ENCODE results near the gene SBK3. TPM values are rescaled to one million over a fixed set of nuclear protein-coding genes. Genes with fewer than 3 reads are reported as not detected.

SBK3 gene
- polyA plus RNA-seq, 1 donor (not counting 4 experiments of a cell fraction or from before 2014, with no cell fraction given), result not detected

GRCh38 chr19:55493645-55494171, 51.6 kb downstream of the SBK3 start:
- TF ChIP-seq EZH2 (IDR thresholded peaks at IDR 0.05; ENCODE audit: low read length) (no peak), CTCF (optimal IDR thresholded peaks at IDR 0.05 in 1 of 3, IDR thresholded peaks at IDR 0.05 in 1 of 3, conservative IDR thresholded peaks at IDR 0.05 in 1 of 3; ENCODE audit: extremely low read depth in 1 of 3, insufficient read depth in 2 of 3, low read length in 3 of 3) (no peak)
- H3K9ac ChIP-seq (ENCODE audit: control insufficient read depth, extremely low read depth, insufficient read depth, low read length), result no peak overlapping the region
- dilution Hi-C loops (cut with MboI; ENCODE audit: extremely low pct_ligation_motif_present, low sequenced_read_pairs), result no loop called here
- no peak for DNase-seq (ENCODE audit: low read depth, low spot score)
- H3K79me2 ChIP-seq (ENCODE audit: control insufficient read depth, insufficient read depth, low read length), result no peaks in the 10 kb centered on the region
- H3K36me3 ChIP-seq (ENCODE audit: control insufficient read depth in 2 of 2, extremely low read depth in 1 of 2, insufficient read depth in 2 of 2, low read length in 2 of 2), result no peaks in the 10 kb centered on the region
- peaks cover 6% of the 10 kb centered on the region for H3K4me1 ChIP-seq (ENCODE audit: control insufficient read depth, extremely low read depth, insufficient read depth, low read length)
- no peak overlapping the region for H3K27ac ChIP-seq (ENCODE audit: control insufficient read depth, insufficient read depth, low read length)
- H3K4me3 ChIP-seq (ENCODE audit: control insufficient read depth in 2 of 3, extremely low read depth in 1 of 3, insufficient read depth in 2 of 3, low read depth in 1 of 3, low read length in 3 of 3), result no peak overlapping the region
- H3K4me2 ChIP-seq (ENCODE audit: control insufficient read depth, extremely low read depth, insufficient read depth, low read depth, low read length), result no peak overlapping the region
- no peak for FAIRE-seq
- peaks cover 48% of the 10 kb centered on the region for H3K27me3 ChIP-seq (ENCODE audit: control insufficient read depth, extremely low read depth, insufficient read depth, low read length)
- no peaks in the 10 kb centered on the region for H3K9me1 ChIP-seq (ENCODE audit: control insufficient read depth, extremely low read depth, insufficient read depth, low read length)
- no peaks in the 10 kb centered on the region for H4K20me1 ChIP-seq (ENCODE audit: control insufficient read depth, extremely low read depth, insufficient read depth, low read length)
- H2AFZ ChIP-seq (ENCODE audit: control insufficient read depth, low read length), result no peak overlapping the region
- no peaks in the 10 kb centered on the region for H3K9me3 ChIP-seq (ENCODE audit: control insufficient read depth, low read depth, low read length)

- no peak overlapping the region for H3K4me2 ChIP-seq (ENCODE audit: control insufficient read depth, extremely low read depth, insufficient read depth, low read depth, low read length)
Observed at GRCh38 chr19:55493052-55493644, 52.2 kb downstream of the SBK3 start.

More at GRCh38 chr19:55493052-55493644, 52.2 kb downstream of the SBK3 start:
- Histone ChIP-seq H3K27me3 (ENCODE audit: control insufficient read depth, extremely low read depth, insufficient read depth, low read length) (peaks cover 44% of the 10 kb centered on the region), H3K9me3 (ENCODE audit: control insufficient read depth, low read depth, low read length) (no peaks in the 10 kb centered on the region), H3K79me2 (ENCODE audit: control insufficient read depth, insufficient read depth, low read length) (no peaks in the 10 kb centered on the region), H3K36me3 (ENCODE audit: control insufficient read depth in 2 of 2, extremely low read depth in 1 of 2, insufficient read depth in 2 of 2, low read length in 2 of 2) (no peaks in the 10 kb centered on the region), H3K4me3 (ENCODE audit: control insufficient read depth in 2 of 3, extremely low read depth in 1 of 3, insufficient read depth in 2 of 3, low read depth in 1 of 3, low read length in 3 of 3) (no peak overlapping the region), H3K4me1 (ENCODE audit: control insufficient read depth, extremely low read depth, insufficient read depth, low read length) (peaks cover 6% of the 10 kb centered on the region), H3K9me1 (ENCODE audit: control insufficient read depth, extremely low read depth, insufficient read depth, low read length) (no peaks in the 10 kb centered on the region), H3K27ac (ENCODE audit: control insufficient read depth, insufficient read depth, low read length) (no peak overlapping the region), H3K9ac (ENCODE audit: control insufficient read depth, extremely low read depth, insufficient read depth, low read length) (no peak overlapping the region), H4K20me1 (ENCODE audit: control insufficient read depth, extremely low read depth, insufficient read depth, low read length) (no peaks in the 10 kb centered on the region), H2AFZ (ENCODE audit: control insufficient read depth, low read length) (no peak overlapping the region)
- dilution Hi-C loops (cut with MboI; ENCODE audit: extremely low pct_ligation_motif_present, low sequenced_read_pairs), result no loop called here
- DNase-seq (ENCODE audit: low read depth, low spot score), result no peak
- no peak for FAIRE-seq
- TF ChIP-seq EZH2 (IDR thresholded peaks at IDR 0.05; ENCODE audit: low read length), result no peak
- TF ChIP-seq CTCF (optimal IDR thresholded peaks at IDR 0.05 in 1 of 3, IDR thresholded peaks at IDR 0.05 in 1 of 3, conservative IDR thresholded peaks at IDR 0.05 in 1 of 3; ENCODE audit: extremely low read depth in 1 of 3, insufficient read depth in 2 of 3, low read length in 3 of 3), result no peak

Data from keratinocyte (primary cell).